Gastroesophageal sphincter (tissue), 4 donors: ENCODE measurements around the gene UBXN6. TPM values are rescaled to one million over a fixed set of nuclear protein-coding genes. Genes with fewer than 3 reads are reported as not detected.

Experiments
- ATAC-seq: fragments of 150-250 bp; one replicate; pipeline ENCODE4 v1.9.1; 2016; ENCODE audit warnings: mild to moderate bottlenecking, moderate library complexity
- H3K27ac ChIP-seq, 4 donors: fragments of 200-600 bp; sonication (generic) in 3 of 4; 1 replicate in 3 of 4; 2 replicates in 1 of 4; pipeline ENCODE4 v1.5.1; 2016 to 2019
- H3K27me3 ChIP-seq: fragments of 200-600 bp; sonication (generic); one replicate; pipeline ENCODE4 v1.5.1; 2019
- H3K36me3 ChIP-seq, 2 donors: fragments of 200-600 bp; sonication (generic); one replicate each; pipeline ENCODE4 v1.5.1; 2019; ENCODE audit warnings: control low read depth in 1 of 2
- H3K4me1 ChIP-seq, 3 donors: fragments of 200-600 bp; sonication (generic); 1 replicate in 2 of 3; 2 replicates in 1 of 3; pipeline ENCODE4 v1.5.1; 2016 to 2019; ENCODE audit warnings: control low read depth in 2 of 3
- H3K4me3 ChIP-seq, 2 donors: fragments of 200-600 bp; sonication (generic); one replicate each; pipeline ENCODE4 v1.5.1; 2019; ENCODE audit warnings: mild to moderate bottlenecking in 1 of 2, moderate library complexity in 1 of 2
- H3K9me3 ChIP-seq, 3 donors: fragments of 200-600 bp; sonication (generic); one replicate each; pipeline ENCODE4 v1.5.1; 2017 to 2019; ENCODE audit warnings: control low read depth in 2 of 3
- CTCF ChIP-seq, 4 experiments: fragments of 200-600 bp in 2 of 4; fragments of 450-650 bp in 2 of 4; sonication (generic) in 1 of 4; IDR thresholded peaks; one replicate each; pipeline ENCODE4 v1.5.1; 2017 to 2019; ENCODE audit warnings: antibody characterized with exemption in 4 of 4, mild to moderate bottlenecking in 2 of 4, moderate library complexity in 2 of 4
- EP300 ChIP-seq: sonication (generic); formaldehyde crosslinking; IDR thresholded peaks from one replicate; pipeline ENCODE4 v1.6.1; 2017; ENCODE audit warnings: antibody characterized with exemption, mild to moderate bottlenecking
- POLR2A ChIP-seq, 2 donors: fragments of 450-650 bp; IDR thresholded peaks; one replicate each; pipeline ENCODE4 v1.6.1; 2017; ENCODE audit warnings: antibody characterized with exemption in 2 of 2, mild to moderate bottlenecking in 2 of 2, moderate library complexity in 1 of 2
- POLR2AphosphoS5 ChIP-seq: sonication (generic); formaldehyde crosslinking; IDR thresholded peaks from one replicate; pipeline ENCODE4 v1.6.1; 2017; ENCODE audit warnings: antibody characterized with exemption
- WGBS, 2 donors: methylation state at CpG; one replicate each; pipeline ENCODE4 v1.1.5; 2018; ENCODE audit warnings: low coverage in 1 of 2; 5-methylcytosine and 5-hydroxymethylcytosine counted together
- total RNA-seq, 4 donors: library from RNA; depleted of rRNA; stranded (reverse); fragments of >200 nt; gene quantifications; one replicate each; pipeline ENCODE4 v1.1.0, GENCODE V29; 2016

Gene UBXN6
- total RNA-seq, 4 donors from 2014 or later = 62.6 to 130 (median 80.6) TPM

GRCh38 chr19:4455719-4456475 is 1.7 kb downstream of the UBXN6 start:
- Histone ChIP-seq H3K4me3 (peak overlapping the region in 1 of 2 donors; percentile 75), H3K27ac (peak overlapping the region; percentile 66 to 96 (median 88)), H3K4me1 (peaks cover 0 to 42% (median 13%) of the 10 kb centered on the region in 3 donors), H3K36me3 (peaks cover 0 to 38% of the 10 kb centered on the region in 2 donors), H3K27me3 (no peaks in the 10 kb centered on the region), H3K9me3 (no peaks in the 10 kb centered on the region)
- WGBS, 2 donors = 19 to 23% methylated on average over 5 to 9 of the region's 15 CpGs
- ATAC-seq = peak; percentile 60
- TF ChIP-seq CTCF (IDR thresholded peaks at IDR 0.05) = peak in 1 of 4 experiments; percentile 30
- no peak for TF ChIP-seq POLR2A (IDR thresholded peaks at IDR 0.05)

- WGBS, 2 donors = 20 to 41% methylated on average over 10 to 13 of the region's 29 CpGs
- peak; percentile 19 for ATAC-seq
Measured at GRCh38 chr19:4454747-4455718, 2.6 kb downstream of the UBXN6 start.

GRCh38 chr19:4453232-4454179 is 4.1 kb downstream of the UBXN6 start:
- ATAC-seq = no peak
- no peak for TF ChIP-seq CTCF (IDR thresholded peaks at IDR 0.05)
- no peak for TF ChIP-seq POLR2AphosphoS5
- TF ChIP-seq POLR2A (IDR thresholded peaks at IDR 0.05) = no peak
- no peak for TF ChIP-seq EP300
- Histone ChIP-seq H3K27me3 (no peaks in the 10 kb centered on the region), H3K36me3 (peaks cover 0 to 62% of the 10 kb centered on the region in 2 donors), H3K9me3 (no peaks in the 10 kb centered on the region), H3K27ac (peak overlapping the region in 2 of 4 donors; percentile 17 to 36), H3K4me1 (peaks cover 0 to 62% (median 24%) of the 10 kb centered on the region in 3 donors), H3K4me3 (no peak overlapping the region)
- WGBS, 2 donors = 67% methylated on average over 7 of the region's 34 CpGs; no CpG with 5 or more reads in 1 of the 2 donors

More at GRCh38 chr19:4454747-4455718, 2.6 kb downstream of the UBXN6 start:
- H3K9me3 ChIP-seq = no peaks in the 10 kb centered on the region
- peak overlapping the region in 1 of 2 donors; percentile 75 for H3K4me3 ChIP-seq
- peaks cover 0 to 47% of the 10 kb centered on the region in 2 donors for H3K36me3 ChIP-seq
- peak overlapping the region in 3 of 4 donors; percentile 87 to 96 (median 90) for H3K27ac ChIP-seq
- H3K27me3 ChIP-seq = no peaks in the 10 kb centered on the region
- H3K4me1 ChIP-seq = peaks cover 0 to 47% (median 13%) of the 10 kb centered on the region in 3 donors
- TF ChIP-seq POLR2AphosphoS5 (no peak), EP300 (no peak), CTCF (IDR thresholded peaks at IDR 0.05) (no peak), POLR2A (IDR thresholded peaks at IDR 0.05) (no peak)

GRCh38 chr19:4452230-4452990 is 5.2 kb downstream of the UBXN6 start:
- no peaks in the 10 kb centered on the region for H3K27me3 ChIP-seq
- no peak for TF ChIP-seq CTCF (IDR thresholded peaks at IDR 0.05)
- TF ChIP-seq EP300 = no peak
- TF ChIP-seq POLR2AphosphoS5 = no peak
- TF ChIP-seq POLR2A (IDR thresholded peaks at IDR 0.05) = no peak
- no peak for ATAC-seq
- no peak overlapping the region for H3K4me3 ChIP-seq
- whole genome bisulfite sequencing, 2 donors = 67 to 80% methylated on average over 1 of the region's 24 CpGs
- peaks cover 0 to 65% (median 25%) of the 10 kb centered on the region in 3 donors for H3K4me1 ChIP-seq
- peak overlapping the region in 1 of 4 donors; percentile 36 for H3K27ac ChIP-seq
- H3K9me3 ChIP-seq = no peaks in the 10 kb centered on the region
- peaks cover 0 to 73% of the 10 kb centered on the region in 2 donors for H3K36me3 ChIP-seq
